Esophagus squamous epithelium (tissue), 4 donors: ENCODE results near the gene TTC28.

ENCODE experiments used
- POLR2A ChIP-seq, 4 donors: fragments of 450-650 bp; IDR thresholded peaks; one replicate each; pipeline ENCODE4 v1.6.1; 2017; ENCODE audit warnings: antibody characterized with exemption in 4 of 4, mild to moderate bottlenecking in 4 of 4, moderate library complexity in 3 of 4
- TF ChIP-seq, protein P1 (sequence below), 6 experiments: fragments of 450-650 bp in 4 of 6; fragments of 200-600 bp in 2 of 6; sonication (generic) in 2 of 6; IDR thresholded peaks; one replicate each; pipeline ENCODE4 v1.5.1; 2016 to 2019; ENCODE audit warnings: antibody characterized with exemption in 6 of 6, mild to moderate bottlenecking in 4 of 6, moderate library complexity in 4 of 6

DNA sequence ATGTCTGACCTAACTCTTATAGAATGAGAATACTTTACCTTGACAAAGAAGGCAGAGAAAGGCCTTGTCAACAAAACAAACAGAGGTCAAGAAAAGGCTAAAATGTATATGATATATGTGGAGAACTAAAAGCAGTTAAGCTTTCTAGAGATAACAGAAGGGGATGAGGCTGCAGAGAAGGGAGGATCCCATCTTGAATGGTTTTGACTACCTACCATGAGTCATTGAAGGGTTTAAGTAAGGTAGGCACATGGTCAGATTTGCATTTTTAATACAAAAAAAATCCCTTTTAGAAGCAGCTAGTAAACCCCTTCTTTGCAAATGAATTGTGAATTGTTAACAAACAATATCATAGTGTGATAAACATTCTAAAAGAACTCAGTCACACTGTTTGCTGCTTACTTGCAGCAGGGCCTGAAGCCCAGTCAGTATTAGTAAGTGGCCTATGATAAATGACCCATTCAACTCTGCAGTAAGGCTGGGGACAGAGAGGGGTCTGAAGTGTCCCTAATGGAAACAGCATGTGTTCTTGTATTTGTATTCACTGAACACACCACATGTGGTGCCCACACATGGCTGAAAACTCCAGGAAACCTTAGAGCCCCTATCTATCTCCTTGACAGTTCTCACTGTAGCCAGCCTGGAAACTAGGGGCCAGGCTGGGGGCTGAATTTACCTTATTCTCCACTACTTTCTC is 431.8 kb downstream of the TTC28 start:
- no peak for TF ChIP-seq POLR2A (IDR thresholded peaks at IDR 0.05)
- TF ChIP-seq, protein P1, sequence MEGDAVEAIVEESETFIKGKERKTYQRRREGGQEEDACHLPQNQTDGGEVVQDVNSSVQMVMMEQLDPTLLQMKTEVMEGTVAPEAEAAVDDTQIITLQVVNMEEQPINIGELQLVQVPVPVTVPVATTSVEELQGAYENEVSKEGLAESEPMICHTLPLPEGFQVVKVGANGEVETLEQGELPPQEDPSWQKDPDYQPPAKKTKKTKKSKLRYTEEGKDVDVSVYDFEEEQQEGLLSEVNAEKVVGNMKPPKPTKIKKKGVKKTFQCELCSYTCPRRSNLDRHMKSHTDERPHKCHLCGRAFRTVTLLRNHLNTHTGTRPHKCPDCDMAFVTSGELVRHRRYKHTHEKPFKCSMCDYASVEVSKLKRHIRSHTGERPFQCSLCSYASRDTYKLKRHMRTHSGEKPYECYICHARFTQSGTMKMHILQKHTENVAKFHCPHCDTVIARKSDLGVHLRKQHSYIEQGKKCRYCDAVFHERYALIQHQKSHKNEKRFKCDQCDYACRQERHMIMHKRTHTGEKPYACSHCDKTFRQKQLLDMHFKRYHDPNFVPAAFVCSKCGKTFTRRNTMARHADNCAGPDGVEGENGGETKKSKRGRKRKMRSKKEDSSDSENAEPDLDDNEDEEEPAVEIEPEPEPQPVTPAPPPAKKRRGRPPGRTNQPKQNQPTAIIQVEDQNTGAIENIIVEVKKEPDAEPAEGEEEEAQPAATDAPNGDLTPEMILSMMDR (IDR thresholded peaks at IDR 0.05) = no peak
